Upper lobe of left lung (tissue), 4 donors: ENCODE data around the gene GATB.

Source experiments
- POLR2A ChIP-seq, 4 donors: fragments of 450-650 bp; IDR thresholded peaks; one replicate each; pipeline ENCODE4 v1.5.1; 2016 to 2017; ENCODE audit warnings: antibody characterized with exemption in 4 of 4, mild to moderate bottlenecking in 2 of 4
- POLR2AphosphoS5 ChIP-seq, 2 donors: sonication (generic); formaldehyde crosslinking; IDR thresholded peaks; one replicate each; pipeline ENCODE4 v1.5.1; 2017; ENCODE audit warnings: antibody characterized with exemption in 2 of 2
- TF ChIP-seq, protein P1 (sequence below), 6 experiments: fragments of 450-650 bp in 4 of 6; fragments of 200-600 bp in 2 of 6; sonication (generic) in 2 of 6; IDR thresholded peaks; one replicate each; pipeline ENCODE4 v1.5.1; 2016 to 2019; ENCODE audit warnings: antibody characterized with exemption in 6 of 6

DNA sequence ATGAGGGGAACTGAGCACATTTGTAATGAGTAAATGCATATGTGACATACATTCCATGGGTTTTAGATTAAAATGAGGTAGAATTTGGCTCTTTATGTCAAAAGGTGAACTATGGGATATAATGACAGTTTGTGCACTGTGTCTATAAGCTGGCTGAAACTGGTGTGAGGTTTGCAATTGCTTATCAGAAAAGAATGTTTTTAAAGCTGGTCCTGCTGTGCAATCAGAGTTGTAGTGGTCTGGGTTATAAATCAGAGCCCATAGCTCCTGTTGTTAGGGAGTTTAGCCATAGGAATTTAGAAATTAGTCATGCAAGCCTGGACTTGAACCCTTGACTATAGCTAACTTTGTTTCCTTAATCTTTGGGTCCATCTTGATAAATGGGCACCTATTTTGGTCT is 23.1 kb upstream of the GATB start:
- TF ChIP-seq, protein P1, sequence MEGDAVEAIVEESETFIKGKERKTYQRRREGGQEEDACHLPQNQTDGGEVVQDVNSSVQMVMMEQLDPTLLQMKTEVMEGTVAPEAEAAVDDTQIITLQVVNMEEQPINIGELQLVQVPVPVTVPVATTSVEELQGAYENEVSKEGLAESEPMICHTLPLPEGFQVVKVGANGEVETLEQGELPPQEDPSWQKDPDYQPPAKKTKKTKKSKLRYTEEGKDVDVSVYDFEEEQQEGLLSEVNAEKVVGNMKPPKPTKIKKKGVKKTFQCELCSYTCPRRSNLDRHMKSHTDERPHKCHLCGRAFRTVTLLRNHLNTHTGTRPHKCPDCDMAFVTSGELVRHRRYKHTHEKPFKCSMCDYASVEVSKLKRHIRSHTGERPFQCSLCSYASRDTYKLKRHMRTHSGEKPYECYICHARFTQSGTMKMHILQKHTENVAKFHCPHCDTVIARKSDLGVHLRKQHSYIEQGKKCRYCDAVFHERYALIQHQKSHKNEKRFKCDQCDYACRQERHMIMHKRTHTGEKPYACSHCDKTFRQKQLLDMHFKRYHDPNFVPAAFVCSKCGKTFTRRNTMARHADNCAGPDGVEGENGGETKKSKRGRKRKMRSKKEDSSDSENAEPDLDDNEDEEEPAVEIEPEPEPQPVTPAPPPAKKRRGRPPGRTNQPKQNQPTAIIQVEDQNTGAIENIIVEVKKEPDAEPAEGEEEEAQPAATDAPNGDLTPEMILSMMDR (IDR thresholded peaks at IDR 0.05), result no peak
- TF ChIP-seq POLR2A (IDR thresholded peaks at IDR 0.05), result no peak
- TF ChIP-seq POLR2AphosphoS5 (IDR thresholded peaks at IDR 0.05), result no peak
